SHP77 treated with DMSO at 0.1 percent for 48 hours (cell line): ENCODE results near the gene IDH3B.
"Not testable (repeated sequence)": the region's sequence is repeated elsewhere in the genome, so short reads cannot be mapped to it uniquely, and the experiment has no call there.

ENCODE experiments used
- DNase-seq: peaks from one replicate; lab custom pipeline; 2025; lab: John Stamatoyannopoulos, UW

The IDH3B gene

GRCh38 chr20:2663887-2664719, at the start of gene IDH3B:
TSS of gene IDH3B (minus strand) at chr20:2664216. CDS start at chr20:2664188, 28 bp downstream.
- peak; percentile 82 for DNase-seq

- no peak for DNase-seq
These were observed 49.3 kb upstream of the IDH3B start for GRCh38 chr20:2713285-2713684.

DNA sequence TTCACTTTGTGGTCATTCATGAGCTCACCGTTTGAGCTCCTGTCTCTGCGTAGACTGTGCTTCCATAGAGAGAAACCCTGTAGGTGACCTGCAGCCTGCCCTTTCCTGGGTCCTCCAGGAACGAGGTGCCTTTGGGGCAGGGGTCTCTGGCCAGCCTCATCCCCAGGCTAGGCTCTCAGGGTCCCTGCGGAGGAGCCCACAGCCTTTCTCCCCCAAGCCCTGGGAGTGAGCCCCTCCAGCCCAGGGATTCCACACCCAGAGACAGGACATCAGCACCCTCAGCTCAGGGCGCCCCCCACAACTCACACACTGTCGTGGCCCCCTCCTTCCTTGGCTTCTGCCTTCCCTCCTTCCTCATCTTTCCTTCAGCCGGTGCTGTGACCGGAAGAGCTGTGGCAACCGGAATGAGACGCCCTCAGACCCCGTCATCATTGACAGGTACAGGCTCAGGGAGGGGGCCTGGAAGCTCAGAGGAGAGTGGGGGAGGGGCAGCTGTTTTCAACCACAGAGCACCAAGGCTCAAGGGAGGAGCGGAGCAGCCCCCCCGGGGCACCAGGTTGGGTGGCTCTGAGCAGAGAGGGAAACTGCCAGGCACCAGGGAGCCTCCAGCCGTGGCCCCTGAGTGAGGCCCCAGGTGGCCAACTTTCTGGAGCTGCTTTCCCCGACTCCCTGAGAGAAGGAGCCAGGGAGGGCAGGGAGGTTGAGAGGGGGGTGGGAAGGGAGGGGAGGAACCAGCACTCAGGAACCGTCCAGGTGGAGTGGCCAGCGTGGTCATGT, 45.4 kb upstream of the IDH3B start:
- DNase-seq = no peak

GRCh38 chr20:2708665-2709064, 44.6 kb upstream of the IDH3B start:
- no peak for DNase-seq

DNA sequence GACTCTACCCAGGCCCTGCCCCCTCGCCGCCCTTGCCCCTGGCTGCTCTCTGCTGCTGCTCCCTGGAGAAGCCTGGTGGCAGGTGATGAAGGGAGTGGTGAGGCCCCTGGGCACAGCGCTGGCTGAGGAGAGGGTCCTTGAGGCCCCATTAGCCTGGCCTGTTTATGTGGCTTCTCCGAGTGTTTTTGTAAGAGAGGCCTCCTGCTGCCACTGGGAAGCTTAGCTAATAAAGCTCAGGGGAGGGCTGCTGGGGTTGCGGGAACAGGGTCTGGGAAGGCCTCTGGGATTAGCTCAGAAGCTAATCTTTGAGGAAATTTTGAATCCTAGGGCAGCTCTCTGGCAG, 44.0 kb upstream of the IDH3B start:
- no peak for DNase-seq

DNA sequence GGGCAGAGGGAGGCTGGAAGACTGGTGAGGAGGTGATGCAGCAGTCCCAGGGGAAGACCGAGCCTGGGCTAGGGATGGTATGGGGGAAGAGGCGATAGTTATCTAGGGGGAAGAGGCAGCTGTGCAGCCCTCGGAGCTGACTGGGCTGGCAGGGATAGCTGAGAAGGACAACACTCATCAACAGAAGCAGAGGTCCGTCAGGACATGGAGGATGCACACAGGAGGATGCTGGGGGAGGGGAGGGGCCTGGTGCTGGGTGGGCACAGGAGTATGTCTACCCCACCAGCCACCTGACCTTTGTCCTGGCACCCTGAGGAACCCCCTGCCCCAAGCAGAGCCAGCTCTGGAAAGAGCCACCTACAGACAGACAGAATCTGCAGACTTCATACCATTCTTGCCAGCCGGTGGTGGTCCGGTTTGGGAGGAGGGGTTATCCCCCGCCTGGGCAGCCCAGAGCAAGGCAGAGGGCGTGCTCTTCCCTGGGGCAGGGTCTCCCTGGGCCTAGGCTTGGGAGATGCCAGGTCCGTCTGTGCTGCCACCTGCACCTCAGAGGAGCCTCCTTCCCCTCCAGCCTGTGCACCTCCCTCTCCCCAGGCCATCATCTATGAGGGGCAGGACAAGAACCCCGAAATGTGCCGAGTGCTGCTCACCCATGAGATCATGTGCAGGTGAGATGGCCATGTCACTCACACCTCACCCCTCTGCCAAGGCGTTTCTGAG, 43.5 kb upstream of the IDH3B start:
- DNase-seq = no peak

- no peak for DNase-seq
These were observed 42.8 kb upstream of the IDH3B start for GRCh38 chr20:2706688-2707352.

DNA sequence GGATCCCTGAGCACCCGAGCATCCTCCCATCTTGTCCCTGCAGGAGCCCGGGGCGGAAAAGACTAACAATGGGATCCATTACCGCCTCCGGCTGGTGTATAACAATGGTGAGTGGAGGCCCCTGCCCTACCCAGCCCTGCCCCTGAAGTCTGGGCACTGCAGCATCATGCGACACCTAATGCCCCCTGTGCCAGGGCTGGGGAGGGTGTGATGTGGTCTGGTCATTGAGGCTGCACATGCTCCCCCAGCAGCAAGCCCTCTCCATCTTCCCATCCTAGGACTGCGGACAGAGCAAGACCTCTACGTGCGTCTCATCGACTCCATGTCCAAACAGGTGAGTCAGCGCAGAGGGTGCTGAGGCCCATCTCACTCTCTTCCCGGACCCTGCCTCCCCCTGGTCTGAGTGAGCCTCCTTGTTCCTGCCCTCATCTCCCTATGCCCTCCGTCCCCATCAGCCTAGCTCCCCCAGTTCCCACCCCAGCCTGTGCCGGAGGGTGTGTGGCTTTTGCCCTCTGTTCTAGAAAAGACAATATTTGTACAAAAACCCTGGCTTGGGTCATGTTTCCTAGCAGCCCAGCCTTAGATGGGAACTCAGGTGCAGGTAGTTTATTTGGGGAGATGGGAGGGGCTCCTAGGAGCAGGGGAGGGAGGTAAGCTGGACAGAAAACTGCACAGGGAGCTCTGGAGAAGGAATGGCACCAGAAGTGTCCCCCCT, 42.1 kb upstream of the IDH3B start:
- no peak for DNase-seq

DNA sequence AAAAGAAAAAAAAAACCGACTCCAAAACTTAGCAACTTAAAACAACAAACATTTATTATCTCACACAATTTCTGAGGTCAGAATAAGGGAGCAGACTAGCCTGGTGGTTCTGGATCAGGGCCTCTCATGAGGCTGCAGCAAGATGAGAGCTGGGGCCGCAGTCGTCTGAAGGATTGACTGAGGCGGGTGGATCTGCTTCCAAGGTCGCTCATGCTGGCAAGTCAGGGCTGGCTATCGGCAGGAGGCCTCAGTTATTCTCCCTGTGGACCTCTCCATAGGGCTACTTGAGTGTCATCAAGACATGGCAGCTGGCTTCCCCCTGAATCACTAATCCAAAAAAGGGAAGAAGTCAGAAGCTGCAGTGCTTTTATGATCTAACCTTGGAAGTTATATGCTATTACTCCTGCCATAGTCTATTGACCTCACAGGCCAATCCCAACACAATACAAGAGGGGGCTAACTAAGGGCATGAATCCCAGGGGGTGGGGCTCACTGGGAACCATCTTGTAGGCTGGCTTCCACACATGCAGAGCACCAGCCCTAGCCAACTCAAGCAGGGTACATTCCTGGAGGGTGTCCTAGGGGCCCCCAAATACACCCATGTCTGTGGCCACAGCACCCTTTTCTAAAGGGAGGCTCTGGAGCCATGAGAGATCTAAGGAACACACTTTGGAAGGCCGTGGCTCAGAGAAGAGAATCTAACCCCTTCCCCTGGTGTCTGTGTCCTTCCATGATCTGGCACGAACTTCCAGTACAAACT, 39.9 kb upstream of the IDH3B start:
- no peak for DNase-seq

GRCh38 chr20:2701671-2702081, 37.7 kb upstream of the IDH3B start:
- DNase-seq = no peak

GRCh38 chr20:2700913-2701620, 37.1 kb upstream of the IDH3B start:
- no peak for DNase-seq

- no peak for DNase-seq
These were observed 35.9 kb upstream of the IDH3B start for GRCh38 chr20:2699775-2700413.

DNA sequence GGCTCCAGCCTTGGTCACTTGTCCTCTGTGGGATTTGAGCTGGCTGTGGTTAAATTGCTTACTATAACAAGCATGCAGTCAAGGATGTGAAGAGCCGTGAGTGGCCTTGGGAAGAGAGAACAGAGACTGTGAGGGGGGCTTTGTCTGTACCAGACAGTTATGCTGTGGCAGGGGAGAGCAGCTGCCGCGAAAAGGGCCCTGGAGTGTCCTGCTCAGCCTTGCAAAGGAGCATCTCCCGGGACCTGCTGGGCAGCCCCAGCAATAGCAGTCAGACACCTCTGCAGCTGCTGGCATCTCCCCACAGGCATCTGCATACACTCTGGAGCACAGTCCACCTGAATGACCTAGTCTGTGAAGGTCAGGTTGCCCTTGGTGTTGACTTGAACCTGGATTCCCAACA, 34.9 kb upstream of the IDH3B start:
- no peak for DNase-seq

DNA sequence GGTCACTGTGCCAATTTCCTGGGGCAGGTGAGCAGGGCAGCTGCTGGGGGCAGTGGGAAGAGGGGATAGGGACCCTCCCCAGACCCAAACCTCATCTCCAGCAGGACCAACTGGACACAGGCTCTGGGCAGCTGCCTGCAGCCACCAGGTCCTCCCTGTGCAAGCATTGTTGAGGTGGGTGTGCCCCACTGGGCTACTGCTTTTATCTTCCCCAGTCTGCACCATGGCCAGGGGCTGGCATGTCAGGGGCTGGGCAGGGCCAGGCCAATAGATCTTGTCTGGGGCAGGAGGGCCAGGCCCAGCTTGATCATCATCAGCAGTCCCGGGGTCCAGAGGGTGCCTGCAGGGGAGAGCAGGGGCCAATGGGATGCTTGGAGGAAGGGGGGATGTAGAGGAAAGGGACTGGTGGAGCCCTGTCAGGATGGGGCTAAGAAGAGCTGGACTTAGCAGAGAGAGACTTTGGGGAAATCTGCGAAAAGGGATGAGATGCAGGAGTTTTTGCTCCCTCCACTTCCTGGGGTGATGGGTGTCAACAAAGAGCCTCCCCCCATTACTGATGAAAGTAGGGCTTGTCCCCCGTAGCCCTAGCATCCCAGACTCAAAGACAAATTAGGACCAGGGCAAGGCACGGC, 34.3 kb upstream of the IDH3B start:
- no peak for DNase-seq

GRCh38 chr20:2697768-2698167, 33.8 kb upstream of the IDH3B start:
- peak; percentile 65 for DNase-seq

DNA sequence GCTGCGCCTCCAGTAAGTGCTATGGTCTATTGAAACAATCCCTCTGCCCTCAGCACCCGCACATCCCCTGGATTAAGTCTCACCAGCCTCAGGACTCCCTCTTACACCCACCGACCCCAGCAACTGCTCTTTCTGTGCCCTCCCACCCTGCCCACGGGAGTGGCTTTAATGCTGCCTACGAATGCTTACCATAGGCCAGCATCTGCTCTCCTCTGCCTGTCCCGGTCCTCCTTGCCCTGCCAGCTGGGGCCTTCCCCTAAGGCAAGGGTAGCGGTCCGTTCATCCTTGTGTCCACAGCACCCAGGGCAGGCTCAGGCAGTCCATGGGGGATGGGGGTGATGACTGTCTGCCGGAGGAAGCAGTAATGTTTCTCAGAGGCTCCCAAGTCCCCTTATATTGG, 32.6 kb upstream of the IDH3B start:
- no peak for DNase-seq

- not testable (repeated sequence) for DNase-seq
These were observed 32.0 kb upstream of the IDH3B start for GRCh38 chr20:2695984-2696525.

DNA sequence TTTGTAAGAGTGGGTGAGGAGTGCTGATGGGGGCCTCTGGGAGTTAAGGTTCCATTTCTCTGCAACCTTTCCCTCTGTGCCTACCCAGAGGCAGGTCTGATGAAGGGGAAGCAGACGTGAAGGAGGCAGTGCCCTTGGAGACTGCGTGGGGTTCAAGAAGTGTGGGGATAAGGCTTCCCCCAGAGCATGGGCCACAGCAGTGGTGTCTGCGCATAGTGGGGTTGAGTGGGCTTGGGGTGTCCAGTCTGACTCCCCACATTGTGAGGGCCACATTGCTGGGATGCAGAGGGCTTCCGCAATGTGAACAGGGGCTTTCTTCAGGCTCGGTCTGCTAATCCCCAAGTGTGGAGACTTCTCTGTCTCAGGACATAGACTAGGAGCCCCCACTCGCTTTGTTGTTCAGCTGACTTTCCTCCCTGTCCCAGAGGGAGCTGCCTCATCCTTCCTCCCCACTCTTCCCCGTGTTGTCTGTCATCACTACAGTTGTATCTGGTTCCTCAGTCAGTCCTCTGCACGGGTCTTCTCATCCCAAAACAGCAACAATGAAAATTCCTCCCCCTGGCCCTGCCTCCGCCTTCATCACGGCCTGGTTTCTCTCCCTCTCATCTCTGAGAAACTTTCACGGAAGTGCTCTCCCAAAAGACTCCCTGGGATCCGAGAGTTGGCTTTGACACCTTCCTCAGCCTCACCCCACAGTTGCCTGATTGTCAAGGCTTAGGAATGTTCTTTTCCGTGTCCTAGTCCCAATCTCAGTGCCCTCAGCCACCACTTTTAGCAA, 31.4 kb upstream of the IDH3B start:
- DNase-seq = no peak
